ENCODE data around the gene TEN1. TPM values are rescaled to one million over a fixed set of nuclear protein-coding genes. Genes with fewer than 3 reads are reported as not detected.

The TEN1 gene
- total and polyA plus RNA-seq, 9 of the 15 experiments (the other 6 are each of a cell fraction or from before 2014, with no cell fraction given) = 1.3 to 25.7 (median 10.1) TPM

DNA sequence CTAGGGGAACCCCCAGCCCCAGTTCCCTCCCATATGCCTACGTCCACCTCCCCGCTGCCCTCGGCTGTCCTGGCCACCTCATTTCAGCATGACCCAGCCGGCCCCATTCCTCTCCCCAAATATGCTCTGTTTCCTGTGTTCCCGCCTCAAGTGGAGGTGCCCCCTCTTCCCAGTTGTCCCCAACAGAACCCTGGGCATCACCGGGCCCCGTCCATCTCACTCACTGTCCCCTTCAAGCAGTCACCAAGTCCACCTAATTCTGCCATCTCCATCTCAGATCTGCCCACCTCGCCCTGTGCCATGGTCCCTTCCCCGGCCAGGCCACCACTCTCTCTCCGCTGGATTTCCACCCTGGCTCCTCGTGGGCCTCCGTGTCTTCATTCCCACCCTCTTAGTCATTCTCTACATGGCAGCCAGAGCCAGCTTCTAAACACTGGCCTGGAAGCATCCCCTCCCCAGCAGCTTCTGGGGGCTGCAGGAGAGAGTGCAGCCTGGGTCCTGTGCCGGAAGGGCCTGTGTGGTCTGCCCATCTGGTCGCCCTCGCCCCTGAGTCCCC lies 34.4 kb downstream of the TEN1 start (continued):
- TF ChIP-seq, protein P1, sequence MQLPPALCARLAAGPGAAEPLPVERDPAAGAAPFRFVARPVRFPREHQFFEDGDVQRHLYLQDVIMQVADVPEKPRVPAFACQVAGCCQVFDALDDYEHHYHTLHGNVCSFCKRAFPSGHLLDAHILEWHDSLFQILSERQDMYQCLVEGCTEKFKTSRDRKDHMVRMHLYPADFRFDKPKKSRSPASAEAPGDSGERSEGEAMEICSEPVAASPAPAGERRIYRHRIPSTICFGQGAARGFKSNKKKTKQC (CRISPR knock-in tag; IDR thresholded peaks at IDR 0.05) = no peak
- TF ChIP-seq CBX3 (IDR thresholded peaks at IDR 0.05; ENCODE audit: borderline replicate concordance in 1 of 2, low read length in 2 of 2) (no peak), SP2 (IDR thresholded peaks at IDR 0.05; ENCODE audit: extremely low read depth, low read depth, low read length, poor library complexity, severe bottlenecking) (no peak), ZNF41 (CRISPR knock-in tag; conservative IDR thresholded peaks at IDR 0.05) (no peak), NRF1 (conservative IDR thresholded peaks at IDR 0.05 in 1 of 2, IDR thresholded peaks at IDR 0.05 in 1 of 2) (no peak), TRIM28 (IDR thresholded peaks at IDR 0.05) (no peak)
- TF ChIP-seq, protein P2, sequence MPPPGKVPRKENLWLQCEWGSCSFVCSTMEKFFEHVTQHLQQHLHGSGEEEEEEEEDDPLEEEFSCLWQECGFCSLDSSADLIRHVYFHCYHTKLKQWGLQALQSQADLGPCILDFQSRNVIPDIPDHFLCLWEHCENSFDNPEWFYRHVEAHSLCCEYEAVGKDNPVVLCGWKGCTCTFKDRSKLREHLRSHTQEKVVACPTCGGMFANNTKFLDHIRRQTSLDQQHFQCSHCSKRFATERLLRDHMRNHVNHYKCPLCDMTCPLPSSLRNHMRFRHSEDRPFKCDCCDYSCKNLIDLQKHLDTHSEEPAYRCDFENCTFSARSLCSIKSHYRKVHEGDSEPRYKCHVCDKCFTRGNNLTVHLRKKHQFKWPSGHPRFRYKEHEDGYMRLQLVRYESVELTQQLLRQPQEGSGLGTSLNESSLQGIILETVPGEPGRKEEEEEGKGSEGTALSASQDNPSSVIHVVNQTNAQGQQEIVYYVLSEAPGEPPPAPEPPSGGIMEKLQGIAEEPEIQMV (tag; conservative IDR thresholded peaks at IDR 0.05; ENCODE audit: low read depth) = no peak
